Measurements from ENCODE around the gene TSPAN4.

The TSPAN4 gene

GRCh38 chr11:819129-819931 lies 23.3 kb upstream of the TSPAN4 start (continued):
- TF ChIP-seq SETDB1 (IDR thresholded peaks at IDR 0.05; ENCODE audit: insufficient read length, low read length) (no peak), ZNF610 (tag by site-specific recombination; IDR thresholded peaks at IDR 0.05; ENCODE audit: borderline replicate concordance) (no peak), HOXC10 (CRISPR knock-in tag; IDR thresholded peaks at IDR 0.05) (0 out of 2 replicates have a peak, but pooled peaks have one; percentile 77), ZNF214 (tag by site-specific recombination; IDR thresholded peaks at IDR 0.05; ENCODE audit: borderline replicate concordance) (no peak), ZNF350 (tag by site-specific recombination; IDR thresholded peaks at IDR 0.05) (no peak), ZNF596 (tag by site-specific recombination; IDR thresholded peaks at IDR 0.05) (no peak), HOXA7 (CRISPR knock-in tag; IDR thresholded peaks at IDR 0.05; ENCODE audit: borderline replicate concordance) (no peak), ZNF660 (tag by site-specific recombination; IDR thresholded peaks at IDR 0.05) (peak; percentile 30; the same call in 1 of the 2 replicates), ZSCAN23 (tag by site-specific recombination; IDR thresholded peaks at IDR 0.05) (no peak), ZSCAN16 (tag by site-specific recombination; IDR thresholded peaks at IDR 0.05) (no peak), ZBTB49 (tag by site-specific recombination; IDR thresholded peaks at IDR 0.05; ENCODE audit: low read depth) (no peak), GLI2 (tag by site-specific recombination; IDR thresholded peaks at IDR 0.05; ENCODE audit: borderline replicate concordance, low read depth) (no peak), ZNF777 (tag by site-specific recombination; IDR thresholded peaks at IDR 0.05; ENCODE audit: borderline replicate concordance) (no peak), ZNF16 (tag by site-specific recombination; IDR thresholded peaks at IDR 0.05; ENCODE audit: low read depth) (no peak), ZNF366 (tag by site-specific recombination; conservative IDR thresholded peaks at IDR 0.05) (no peak), ZNF664 (tag by site-specific recombination; IDR thresholded peaks at IDR 0.05) (no peak), BCL11A (tag by site-specific recombination; IDR thresholded peaks at IDR 0.05; ENCODE audit: low read depth) (no peak), ZNF518A (tag by site-specific recombination; conservative IDR thresholded peaks at IDR 0.05; ENCODE audit: low read depth) (no peak), ZNF785 (tag by site-specific recombination; IDR thresholded peaks at IDR 0.05) (no peak), ZNF701 (tag by site-specific recombination; IDR thresholded peaks at IDR 0.05) (no peak), SCRT1 (tag by site-specific recombination; IDR thresholded peaks at IDR 0.05; ENCODE audit: borderline replicate concordance) (no peak), ZNF248 (tag by site-specific recombination; IDR thresholded peaks at IDR 0.05) (no peak), ZBTB8A (tag by site-specific recombination; IDR thresholded peaks at IDR 0.05) (peak; percentile 90), RBAK (tag by site-specific recombination; IDR thresholded peaks at IDR 0.05) (no peak), ZNF548 (tag by site-specific recombination; IDR thresholded peaks at IDR 0.05) (no peak), TSHZ1 (tag by site-specific recombination; IDR thresholded peaks at IDR 0.05; ENCODE audit: borderline replicate concordance) (no peak), ZNF157 (tag by site-specific recombination; IDR thresholded peaks at IDR 0.05) (no peak), HOXD13 (CRISPR knock-in tag; IDR thresholded peaks at IDR 0.05; ENCODE audit: borderline replicate concordance) (no peak)

Data from HEK293 (cell line).